Measurements from ENCODE around the gene PRKCB.

PRKCB gene

GRCh38 chr16:24257958-24258357, 422.2 kb downstream of the PRKCB start:
- Histone ChIP-seq H3K27ac (ENCODE audit: low read depth, low read length) (no peak overlapping the region), H3K27me3 (ENCODE audit: control insufficient read depth, low read length) (peaks cover 10% of the 10 kb centered on the region), H3F3A (ENCODE audit: control insufficient read depth, insufficient read depth) (no peaks in the 10 kb centered on the region), H3K79me2 (ENCODE audit: control insufficient read depth, low read length) (no peaks in the 10 kb centered on the region), H3K4me3 (ENCODE audit: low read length) (no peak overlapping the region), H3K36me3 (ENCODE audit: control insufficient read depth, low read length) (no peaks in the 10 kb centered on the region), H4K20me1 (ENCODE audit: control insufficient read depth, insufficient read depth, low read depth, low read length) (peaks cover under 1% of the 10 kb centered on the region; the same call in 1 of the 2 replicates), H3K4me2 (ENCODE audit: low read length) (no peak overlapping the region), H3K4me1 (ENCODE audit: control insufficient read depth, low read length) (no peaks in the 10 kb centered on the region), H3K9me3 (ENCODE audit: control insufficient read depth, insufficient read depth, low read length) (no peaks in the 10 kb centered on the region), H3K9me2 (replicated peaks; ENCODE audit: control insufficient read depth, low read length) (no peaks in the 10 kb centered on the region)
- TF ChIP-seq CTCF (IDR thresholded peaks at IDR 0.05; ENCODE audit: low read depth, low read length, poor library complexity, severe bottlenecking) (no peak), EZH2phosphoT487 (IDR thresholded peaks at IDR 0.05; ENCODE audit: borderline replicate concordance, low read length) (no peak)

- no peaks in the 10 kb centered on the region for H3K79me2 ChIP-seq (ENCODE audit: control insufficient read depth, low read length)
- H3K9me2 ChIP-seq (replicated peaks; ENCODE audit: control insufficient read depth, low read length), result no peaks in the 10 kb centered on the region
- H3F3A ChIP-seq (ENCODE audit: control insufficient read depth, insufficient read depth), result no peaks in the 10 kb centered on the region
- H3K27me3 ChIP-seq (ENCODE audit: control insufficient read depth, low read length), result peaks cover 8% of the 10 kb centered on the region
- H4K20me1 ChIP-seq (ENCODE audit: control insufficient read depth, insufficient read depth, low read depth, low read length), result no peaks in the 10 kb centered on the region
- no peaks in the 10 kb centered on the region for H3K36me3 ChIP-seq (ENCODE audit: control insufficient read depth, low read length)
- no peaks in the 10 kb centered on the region for H3K9me3 ChIP-seq (ENCODE audit: control insufficient read depth, insufficient read depth, low read length)
- no peak overlapping the region for H3K4me3 ChIP-seq (ENCODE audit: low read length)
- no peak for TF ChIP-seq EZH2phosphoT487 (IDR thresholded peaks at IDR 0.05; ENCODE audit: borderline replicate concordance, low read length)
- TF ChIP-seq CTCF (IDR thresholded peaks at IDR 0.05; ENCODE audit: low read depth, low read length, poor library complexity, severe bottlenecking), result no peak
- H3K4me1 ChIP-seq (ENCODE audit: control insufficient read depth, low read length), result no peaks in the 10 kb centered on the region
- no peak overlapping the region for H3K4me2 ChIP-seq (ENCODE audit: low read length)
- no peak overlapping the region for H3K27ac ChIP-seq (ENCODE audit: low read depth, low read length)
These were observed 423.0 kb downstream of the PRKCB start for GRCh38 chr16:24258791-24259190.

- no peak overlapping the region for H3K27ac ChIP-seq (ENCODE audit: low read depth, low read length)
- H3K4me1 ChIP-seq (ENCODE audit: control insufficient read depth, low read length), result no peaks in the 10 kb centered on the region
- H3K4me3 ChIP-seq (ENCODE audit: low read length), result no peak overlapping the region
- TF ChIP-seq EZH2phosphoT487 (IDR thresholded peaks at IDR 0.05; ENCODE audit: borderline replicate concordance, low read length) (no peak), CTCF (IDR thresholded peaks at IDR 0.05; ENCODE audit: low read depth, low read length, poor library complexity, severe bottlenecking) (no peak)
- H3K9me3 ChIP-seq (ENCODE audit: control insufficient read depth, insufficient read depth, low read length), result no peaks in the 10 kb centered on the region
- H3K4me2 ChIP-seq (ENCODE audit: low read length), result no peak overlapping the region
- no peaks in the 10 kb centered on the region for H3K79me2 ChIP-seq (ENCODE audit: control insufficient read depth, low read length)
- H3K27me3 ChIP-seq (ENCODE audit: control insufficient read depth, low read length), result peaks cover 5% of the 10 kb centered on the region
- H4K20me1 ChIP-seq (ENCODE audit: control insufficient read depth, insufficient read depth, low read depth, low read length), result no peaks in the 10 kb centered on the region
- H3K9me2 ChIP-seq (replicated peaks; ENCODE audit: control insufficient read depth, low read length), result no peaks in the 10 kb centered on the region
- H3F3A ChIP-seq (ENCODE audit: control insufficient read depth, insufficient read depth), result no peaks in the 10 kb centered on the region
- no peaks in the 10 kb centered on the region for H3K36me3 ChIP-seq (ENCODE audit: control insufficient read depth, low read length)
These were observed 427.0 kb downstream of the PRKCB start for GRCh38 chr16:24262816-24263215.
